ENCODE results near the gene C3orf38. TPM values are rescaled to one million over a fixed set of nuclear protein-coding genes. Genes with fewer than 3 reads are reported as not detected.
"Not testable (repeated sequence)": the region's sequence is repeated elsewhere in the genome, so short reads cannot be mapped to it uniquely, and the experiment has no call there.

Gene C3orf38
- total RNA-seq, 1 donor from 2014 or later = 26.0 TPM

DNA sequence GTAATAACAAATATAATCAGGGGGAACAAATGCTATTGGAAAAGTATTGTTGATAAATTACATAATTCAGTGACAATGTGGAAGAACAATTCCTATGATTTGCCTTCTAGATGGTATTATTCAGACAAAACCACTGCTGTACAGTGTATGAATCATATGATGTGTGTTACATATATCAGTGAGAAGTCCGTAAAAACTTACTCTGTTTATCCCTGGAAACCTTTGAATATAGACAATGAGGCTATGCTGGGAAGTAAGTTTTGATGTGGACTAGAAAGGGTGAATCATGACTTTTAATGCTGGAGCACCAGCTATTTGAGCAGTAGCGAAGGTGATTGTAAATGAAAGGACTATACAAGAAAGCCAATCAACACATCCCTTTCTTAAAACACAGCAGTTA lies 17.9 kb downstream of the C3orf38 start:
- Mint-ChIP-seq H3K27ac (ENCODE audit: unreplicated experiment) (no peak overlapping the region), H3K36me3 (ENCODE audit: unreplicated experiment) (no peaks in the 10 kb centered on the region), H3K9me3 (ENCODE audit: unreplicated experiment) (peaks cover 1% of the 10 kb centered on the region), H3K27me3 (ENCODE audit: unreplicated experiment) (no peaks in the 10 kb centered on the region), H3K4me1 (ENCODE audit: low read depth, unreplicated experiment) (no peaks in the 10 kb centered on the region), H3K4me3 (ENCODE audit: unreplicated experiment) (no peak overlapping the region)
- TF ChIP-seq, protein P1, sequence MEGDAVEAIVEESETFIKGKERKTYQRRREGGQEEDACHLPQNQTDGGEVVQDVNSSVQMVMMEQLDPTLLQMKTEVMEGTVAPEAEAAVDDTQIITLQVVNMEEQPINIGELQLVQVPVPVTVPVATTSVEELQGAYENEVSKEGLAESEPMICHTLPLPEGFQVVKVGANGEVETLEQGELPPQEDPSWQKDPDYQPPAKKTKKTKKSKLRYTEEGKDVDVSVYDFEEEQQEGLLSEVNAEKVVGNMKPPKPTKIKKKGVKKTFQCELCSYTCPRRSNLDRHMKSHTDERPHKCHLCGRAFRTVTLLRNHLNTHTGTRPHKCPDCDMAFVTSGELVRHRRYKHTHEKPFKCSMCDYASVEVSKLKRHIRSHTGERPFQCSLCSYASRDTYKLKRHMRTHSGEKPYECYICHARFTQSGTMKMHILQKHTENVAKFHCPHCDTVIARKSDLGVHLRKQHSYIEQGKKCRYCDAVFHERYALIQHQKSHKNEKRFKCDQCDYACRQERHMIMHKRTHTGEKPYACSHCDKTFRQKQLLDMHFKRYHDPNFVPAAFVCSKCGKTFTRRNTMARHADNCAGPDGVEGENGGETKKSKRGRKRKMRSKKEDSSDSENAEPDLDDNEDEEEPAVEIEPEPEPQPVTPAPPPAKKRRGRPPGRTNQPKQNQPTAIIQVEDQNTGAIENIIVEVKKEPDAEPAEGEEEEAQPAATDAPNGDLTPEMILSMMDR (IDR thresholded peaks at IDR 0.05; ENCODE audit: partially characterized antibody, unreplicated experiment) = no peak
- no peak for DNase-seq

DNA sequence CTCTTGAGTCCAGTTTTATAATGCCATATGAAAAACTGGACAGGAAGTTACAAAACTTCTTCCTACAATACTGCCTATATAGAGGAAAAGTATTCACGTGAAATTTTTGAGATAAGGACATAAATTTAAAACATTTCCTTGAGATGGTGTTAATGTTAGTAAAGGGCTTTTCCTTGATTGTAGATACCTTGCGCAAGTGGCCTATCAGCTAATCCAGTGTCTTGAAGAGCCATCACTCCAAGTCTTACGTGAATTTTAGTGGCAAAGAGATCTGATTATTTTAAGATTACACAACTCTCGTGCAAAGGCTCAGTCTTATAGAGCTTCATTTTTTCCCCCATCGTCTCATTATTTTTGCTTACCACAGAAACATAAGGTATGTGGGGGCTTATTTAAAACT lies 18.4 kb downstream of the C3orf38 start:
- H3K27ac Mint-ChIP-seq (ENCODE audit: unreplicated experiment) = no peak overlapping the region
- H3K27me3 Mint-ChIP-seq (ENCODE audit: unreplicated experiment) = no peaks in the 10 kb centered on the region
- no peak overlapping the region for H3K4me3 Mint-ChIP-seq (ENCODE audit: unreplicated experiment)
- no peaks in the 10 kb centered on the region for H3K4me1 Mint-ChIP-seq (ENCODE audit: low read depth, unreplicated experiment)
- TF ChIP-seq, protein P1 (IDR thresholded peaks at IDR 0.05; ENCODE audit: partially characterized antibody, unreplicated experiment) = no peak
- H3K36me3 Mint-ChIP-seq (ENCODE audit: unreplicated experiment) = no peaks in the 10 kb centered on the region
- DNase-seq = no peak
- peaks cover 1% of the 10 kb centered on the region for H3K9me3 Mint-ChIP-seq (ENCODE audit: unreplicated experiment)

DNA sequence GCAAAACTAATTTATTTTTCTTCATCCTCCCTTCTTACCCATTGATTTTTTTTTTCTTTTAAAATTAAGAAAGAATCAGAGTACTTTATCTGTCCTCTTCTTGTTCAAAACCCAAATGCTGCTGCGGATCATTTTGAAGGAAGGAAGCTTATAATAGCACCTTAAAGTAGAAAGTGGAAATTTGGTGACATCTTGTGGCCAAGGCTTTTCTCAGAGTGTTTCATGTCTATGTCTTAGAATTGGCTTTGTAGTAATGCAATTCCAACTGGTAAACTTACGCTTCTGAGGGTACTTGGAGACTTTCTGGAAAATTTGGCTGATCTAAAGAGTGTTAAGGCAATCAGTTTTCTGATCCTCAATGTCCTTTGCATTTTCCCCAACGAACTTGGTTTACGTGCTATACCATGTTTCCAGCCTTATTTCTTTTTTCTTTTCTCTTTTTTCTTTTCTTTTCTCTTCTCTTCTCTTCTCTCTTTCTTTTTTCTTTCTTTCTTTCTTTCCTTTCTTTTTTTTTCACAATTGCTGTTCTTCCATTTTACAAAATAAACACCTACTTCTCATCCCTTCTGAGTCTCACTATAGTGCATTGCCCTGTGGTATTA lies 30.7 kb downstream of the C3orf38 start:
- Mint-ChIP-seq H3K27ac (ENCODE audit: unreplicated experiment) (no peak overlapping the region), H3K4me1 (ENCODE audit: low read depth, unreplicated experiment) (no peaks in the 10 kb centered on the region), H3K27me3 (ENCODE audit: unreplicated experiment) (no peaks in the 10 kb centered on the region), H3K36me3 (ENCODE audit: unreplicated experiment) (peaks cover 14% of the 10 kb centered on the region), H3K9me3 (ENCODE audit: unreplicated experiment) (peaks cover 6% of the 10 kb centered on the region), H3K4me3 (ENCODE audit: unreplicated experiment) (no peak overlapping the region)
- DNase-seq = no peak
- TF ChIP-seq, protein P1 (IDR thresholded peaks at IDR 0.05; ENCODE audit: partially characterized antibody, unreplicated experiment) = no peak

DNA sequence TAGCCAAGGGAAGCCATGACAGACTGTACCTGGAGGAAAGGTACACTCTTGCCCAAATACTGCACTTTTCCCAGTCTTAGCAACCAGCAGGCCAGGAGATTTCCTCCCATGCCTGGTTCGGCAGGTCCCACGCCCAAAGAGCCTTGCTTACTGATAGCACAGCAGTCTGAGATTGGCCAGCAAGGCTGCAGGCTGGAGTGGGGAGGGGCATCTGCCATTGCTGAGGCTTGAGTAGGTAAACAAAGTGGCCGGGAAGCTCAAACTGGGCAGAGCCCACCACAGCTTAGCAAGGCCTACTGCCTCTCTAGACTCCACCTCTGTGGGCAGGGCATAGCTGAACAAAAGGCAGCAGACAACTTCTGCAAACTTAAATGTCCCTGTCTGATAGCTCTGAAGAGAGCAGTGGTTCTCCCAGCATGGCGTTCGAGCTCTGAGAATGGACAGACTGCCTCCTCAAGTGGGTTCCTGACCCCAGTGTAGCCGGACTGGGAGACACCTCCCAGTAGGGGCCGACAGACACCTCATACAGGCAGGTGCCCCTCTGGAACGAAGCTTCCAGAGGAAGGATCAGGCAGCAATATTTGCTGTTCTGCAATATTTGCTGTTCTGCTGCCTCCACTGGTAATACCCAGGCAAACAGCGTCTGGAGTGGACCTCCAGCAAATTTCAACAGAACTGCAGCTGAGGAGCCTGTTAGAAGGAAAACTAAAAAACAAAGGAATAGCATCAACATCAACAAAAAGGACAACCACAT lies 32.6 kb downstream of the C3orf38 start:
- not testable (repeated sequence) for DNase-seq; H3K27me3 Mint-ChIP-seq (ENCODE audit: unreplicated experiment); H3K27ac Mint-ChIP-seq (ENCODE audit: unreplicated experiment); H3K9me3 Mint-ChIP-seq (ENCODE audit: unreplicated experiment); H3K4me1 Mint-ChIP-seq (ENCODE audit: low read depth, unreplicated experiment); H3K4me3 Mint-ChIP-seq (ENCODE audit: unreplicated experiment)
- H3K36me3 Mint-ChIP-seq (ENCODE audit: unreplicated experiment) = peaks cover 14% of the 10 kb centered on the region

DNA sequence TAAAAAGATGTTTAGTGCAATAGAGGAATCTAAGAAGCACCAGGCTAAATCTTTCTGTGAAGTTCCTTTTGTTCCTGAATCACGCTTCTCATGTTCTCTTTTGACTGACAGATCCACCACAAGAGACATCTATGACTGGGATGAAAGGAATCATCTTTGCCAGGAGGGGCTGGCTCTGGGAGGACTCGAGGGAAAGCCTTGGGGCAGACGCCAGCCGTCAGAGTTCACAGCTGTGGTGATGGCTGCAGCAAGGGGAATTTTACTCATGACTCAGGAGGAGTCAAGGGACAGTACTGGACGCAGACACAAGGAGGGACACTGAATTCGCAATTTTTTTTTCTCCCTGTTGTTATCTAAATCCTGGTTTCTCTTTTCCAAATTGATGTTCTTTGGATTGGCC lies 38.7 kb downstream of the C3orf38 start:
- H3K27me3 Mint-ChIP-seq (ENCODE audit: unreplicated experiment) = no peaks in the 10 kb centered on the region
- peak overlapping the region; percentile 55 for H3K27ac Mint-ChIP-seq (ENCODE audit: unreplicated experiment)

More for the DNA sequence above, 38.7 kb downstream of the C3orf38 start:
- peaks cover 5% of the 10 kb centered on the region for H3K9me3 Mint-ChIP-seq (ENCODE audit: unreplicated experiment)
- H3K36me3 Mint-ChIP-seq (ENCODE audit: unreplicated experiment) = peaks cover 9% of the 10 kb centered on the region
- TF ChIP-seq, protein P1 (IDR thresholded peaks at IDR 0.05; ENCODE audit: partially characterized antibody, unreplicated experiment) = peak; percentile 9
- H3K4me3 Mint-ChIP-seq (ENCODE audit: unreplicated experiment) = no peak overlapping the region
- peak; percentile 68 for DNase-seq
- H3K4me1 Mint-ChIP-seq (ENCODE audit: low read depth, unreplicated experiment) = peaks cover 3% of the 10 kb centered on the region
